Measurements from ENCODE around the gene CPA4.

DNA sequence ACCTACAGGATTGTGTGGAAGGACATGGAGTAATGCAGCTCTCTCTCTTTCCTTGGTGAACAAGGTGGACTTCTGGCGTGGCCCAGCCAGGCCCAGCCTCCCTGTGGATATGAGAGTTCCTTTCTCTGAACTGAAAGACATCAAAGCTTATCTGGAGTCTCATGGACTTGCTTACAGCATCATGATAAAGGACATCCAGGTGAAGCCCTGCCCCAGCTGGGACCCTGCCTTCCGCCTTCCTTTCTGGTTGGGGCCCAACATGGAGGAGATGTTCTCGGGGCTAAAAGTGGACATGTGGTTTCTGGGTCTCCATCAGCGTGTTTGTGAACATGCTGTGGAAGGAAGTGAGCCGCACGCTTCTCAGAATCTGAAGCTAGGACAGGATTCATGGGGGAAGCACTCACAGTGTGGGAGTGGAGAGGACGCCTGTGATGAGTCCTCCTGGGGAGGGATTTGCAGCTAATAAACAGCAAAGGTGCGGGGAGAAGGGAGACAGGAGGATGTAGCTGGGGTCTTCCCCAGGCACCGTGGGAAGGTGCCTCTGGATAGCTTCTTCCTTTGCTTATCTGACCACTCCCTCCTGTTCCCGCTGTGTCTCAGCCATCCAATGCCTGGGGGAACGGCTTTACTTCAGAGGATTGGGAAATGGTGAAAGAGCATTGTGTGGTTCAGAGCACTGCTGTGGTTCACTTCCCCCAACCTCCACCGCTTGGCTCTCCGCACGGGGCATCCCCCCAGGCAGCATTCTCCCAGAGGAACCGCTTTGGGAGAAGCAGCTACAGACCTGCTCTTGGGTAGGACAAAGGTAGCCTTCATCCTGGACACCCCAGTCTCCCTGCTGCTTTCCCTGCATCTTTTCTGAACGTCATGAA is 57.2 kb downstream of the CPA4 start:
- TF ChIP-seq EZH2phosphoT487 (IDR thresholded peaks at IDR 0.05; ENCODE audit: borderline replicate concordance, low read depth, low read length), result no peak
- TF ChIP-seq, protein P1, sequence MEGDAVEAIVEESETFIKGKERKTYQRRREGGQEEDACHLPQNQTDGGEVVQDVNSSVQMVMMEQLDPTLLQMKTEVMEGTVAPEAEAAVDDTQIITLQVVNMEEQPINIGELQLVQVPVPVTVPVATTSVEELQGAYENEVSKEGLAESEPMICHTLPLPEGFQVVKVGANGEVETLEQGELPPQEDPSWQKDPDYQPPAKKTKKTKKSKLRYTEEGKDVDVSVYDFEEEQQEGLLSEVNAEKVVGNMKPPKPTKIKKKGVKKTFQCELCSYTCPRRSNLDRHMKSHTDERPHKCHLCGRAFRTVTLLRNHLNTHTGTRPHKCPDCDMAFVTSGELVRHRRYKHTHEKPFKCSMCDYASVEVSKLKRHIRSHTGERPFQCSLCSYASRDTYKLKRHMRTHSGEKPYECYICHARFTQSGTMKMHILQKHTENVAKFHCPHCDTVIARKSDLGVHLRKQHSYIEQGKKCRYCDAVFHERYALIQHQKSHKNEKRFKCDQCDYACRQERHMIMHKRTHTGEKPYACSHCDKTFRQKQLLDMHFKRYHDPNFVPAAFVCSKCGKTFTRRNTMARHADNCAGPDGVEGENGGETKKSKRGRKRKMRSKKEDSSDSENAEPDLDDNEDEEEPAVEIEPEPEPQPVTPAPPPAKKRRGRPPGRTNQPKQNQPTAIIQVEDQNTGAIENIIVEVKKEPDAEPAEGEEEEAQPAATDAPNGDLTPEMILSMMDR (conservative IDR thresholded peaks at IDR 0.05; ENCODE audit: low read length), result no peak
